T-helper 1 cell treated with Interleukin-12 subunit alpha and Interleukin-12 subunit beta and Interleukin-4 antibody, amounts not matched to agents 30 μg/mL and 1 μg/mL, for 36 hours (primary cell): ENCODE results near the gene PPP1R7.

Experiments used
- H3K27ac Mint-ChIP-seq: one replicate; pipeline ENCODE4 v1.8.0; 2021; ENCODE audit warnings: mild to moderate bottlenecking, mixed read lengths
- H3K27me3 Mint-ChIP-seq: one replicate; pipeline ENCODE4 v1.8.0; 2021; ENCODE audit warnings: low read depth, mixed read lengths
- H3K36me3 Mint-ChIP-seq: one replicate; pipeline ENCODE4 v1.8.0; 2021; ENCODE audit warnings: low read depth, mixed read lengths
- H3K4me1 Mint-ChIP-seq: one replicate; pipeline ENCODE4 v1.8.0; 2021; ENCODE audit warnings: low read depth, mixed read lengths
- H3K4me3 Mint-ChIP-seq: one replicate; pipeline ENCODE4 v1.8.0; 2021; ENCODE audit warnings: mild to moderate bottlenecking, moderate library complexity, mixed read lengths
- H3K9me3 Mint-ChIP-seq: one replicate; pipeline ENCODE4 v1.8.0; 2021; ENCODE audit warnings: mixed read lengths

PPP1R7 gene

DNA sequence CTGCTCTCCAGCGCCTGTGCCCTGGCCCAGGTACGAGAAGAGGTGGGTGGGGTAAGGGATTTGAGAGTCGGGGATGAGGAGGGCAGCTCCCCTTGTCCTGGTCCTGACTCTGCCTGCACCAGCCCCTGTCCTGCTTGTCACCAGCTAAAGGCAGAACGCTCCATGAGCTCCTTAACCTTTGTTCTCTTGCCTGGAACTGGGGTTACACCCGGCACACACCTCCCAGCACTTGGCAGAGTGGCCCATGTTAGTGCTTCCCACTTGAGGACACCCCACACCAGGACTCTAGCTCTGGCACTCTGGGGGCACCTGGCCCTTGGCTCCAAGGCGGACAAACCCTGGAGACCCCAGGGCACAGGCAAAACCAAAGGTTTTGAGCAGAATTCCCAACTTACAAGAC lies 57.4 kb downstream of the PPP1R7 start:
- Mint-ChIP-seq H3K9me3 (no peaks in the 10 kb centered on the region), H3K4me1 (peaks cover 1% of the 10 kb centered on the region), H3K27ac (no peak overlapping the region), H3K36me3 (no peaks in the 10 kb centered on the region), H3K27me3 (no peaks in the 10 kb centered on the region), H3K4me3 (no peak overlapping the region)

DNA sequence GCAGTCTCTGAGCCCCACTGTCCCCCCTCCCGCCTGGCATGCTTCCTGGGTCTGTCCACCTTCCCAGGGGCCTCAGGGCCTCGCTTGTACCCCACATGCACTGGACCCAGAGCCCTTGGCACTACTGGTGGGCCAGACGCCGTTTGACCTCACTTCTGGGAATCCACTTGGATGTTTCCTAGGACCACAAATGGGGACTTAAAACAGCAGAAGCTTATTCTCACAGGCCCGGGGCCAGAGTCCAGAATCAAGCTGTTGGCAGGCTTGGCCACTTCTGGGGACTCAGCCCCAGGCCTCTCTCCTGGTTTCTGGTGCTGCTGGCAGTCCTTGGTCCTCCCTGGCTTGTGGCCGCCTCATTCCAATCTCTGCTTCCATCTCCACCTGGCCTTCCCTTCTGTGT lies 57.8 kb downstream of the PPP1R7 start:
- no peaks in the 10 kb centered on the region for H3K27me3 Mint-ChIP-seq
- H3K4me3 Mint-ChIP-seq = no peak overlapping the region
- H3K9me3 Mint-ChIP-seq = no peaks in the 10 kb centered on the region
- no peaks in the 10 kb centered on the region for H3K36me3 Mint-ChIP-seq
- no peak overlapping the region for H3K27ac Mint-ChIP-seq
- H3K4me1 Mint-ChIP-seq = peaks cover 1% of the 10 kb centered on the region

DNA sequence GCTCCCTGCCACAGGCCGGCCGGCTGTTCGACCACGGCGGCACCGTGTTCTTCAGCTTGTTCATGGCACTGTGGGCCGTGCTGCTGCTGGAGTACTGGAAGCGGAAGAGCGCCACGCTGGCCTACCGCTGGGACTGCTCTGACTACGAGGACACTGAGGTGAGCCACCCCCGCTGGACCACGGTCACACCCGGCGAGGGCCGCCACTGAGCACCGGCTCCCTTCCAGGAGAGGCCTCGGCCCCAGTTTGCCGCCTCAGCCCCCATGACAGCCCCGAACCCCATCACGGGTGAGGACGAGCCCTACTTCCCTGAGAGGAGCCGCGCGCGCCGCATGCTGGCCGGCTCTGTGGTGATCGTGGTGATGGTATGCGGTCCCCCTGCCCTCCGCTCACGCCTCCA lies 59.0 kb downstream of the PPP1R7 start:
- Mint-ChIP-seq H3K4me3 (no peak overlapping the region), H3K36me3 (no peaks in the 10 kb centered on the region), H3K27ac (no peak overlapping the region), H3K27me3 (no peaks in the 10 kb centered on the region), H3K4me1 (peaks cover 1% of the 10 kb centered on the region), H3K9me3 (no peaks in the 10 kb centered on the region)

DNA sequence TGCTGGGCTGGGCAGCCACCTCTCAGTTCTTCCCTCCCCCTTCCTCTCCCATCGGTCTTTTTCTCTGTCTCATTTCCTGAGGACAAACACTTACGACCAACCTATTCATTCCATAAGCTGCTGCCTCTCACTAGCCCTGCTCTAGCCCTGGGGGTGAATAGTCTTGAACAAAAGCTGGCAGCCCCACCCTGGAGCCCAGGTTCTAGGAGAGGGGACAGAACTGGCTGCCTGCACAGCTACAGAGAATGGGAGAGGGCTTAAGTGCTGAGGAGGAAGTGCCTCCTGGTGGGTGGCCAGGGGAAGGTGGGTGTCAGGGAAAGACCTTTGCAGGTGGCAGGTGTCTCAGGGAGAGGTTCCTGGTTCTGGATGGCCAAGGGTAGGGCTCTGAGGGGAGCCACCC lies 61.0 kb downstream of the PPP1R7 start:
- Mint-ChIP-seq H3K36me3 (no peaks in the 10 kb centered on the region), H3K4me1 (peaks cover 1% of the 10 kb centered on the region), H3K9me3 (no peaks in the 10 kb centered on the region), H3K27me3 (no peaks in the 10 kb centered on the region), H3K4me3 (no peak overlapping the region), H3K27ac (no peak overlapping the region)

DNA sequence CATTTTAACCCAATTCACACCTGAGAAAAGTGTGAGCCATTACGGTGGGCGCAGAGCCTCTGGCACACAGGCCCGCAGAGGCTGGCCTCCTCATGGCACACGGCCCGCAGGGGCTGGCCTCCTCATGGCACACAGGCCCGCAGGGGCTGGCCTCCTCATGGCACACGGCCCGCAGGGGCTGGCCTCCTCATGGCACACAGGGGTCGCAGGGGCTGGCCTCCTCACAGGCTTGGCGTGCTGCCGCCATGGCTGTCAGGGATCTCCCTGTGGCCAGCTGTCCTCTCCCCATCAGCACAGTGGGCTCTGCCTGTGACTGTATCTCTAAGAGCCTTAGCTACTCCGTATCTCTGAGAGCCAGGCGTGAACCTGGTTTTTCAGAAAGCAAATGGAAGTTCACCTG lies 62.8 kb downstream of the PPP1R7 start:
- Mint-ChIP-seq H3K4me1 (peaks cover 1% of the 10 kb centered on the region), H3K27ac (no peak overlapping the region), H3K27me3 (no peaks in the 10 kb centered on the region), H3K36me3 (no peaks in the 10 kb centered on the region), H3K9me3 (no peaks in the 10 kb centered on the region), H3K4me3 (no peak overlapping the region)

DNA sequence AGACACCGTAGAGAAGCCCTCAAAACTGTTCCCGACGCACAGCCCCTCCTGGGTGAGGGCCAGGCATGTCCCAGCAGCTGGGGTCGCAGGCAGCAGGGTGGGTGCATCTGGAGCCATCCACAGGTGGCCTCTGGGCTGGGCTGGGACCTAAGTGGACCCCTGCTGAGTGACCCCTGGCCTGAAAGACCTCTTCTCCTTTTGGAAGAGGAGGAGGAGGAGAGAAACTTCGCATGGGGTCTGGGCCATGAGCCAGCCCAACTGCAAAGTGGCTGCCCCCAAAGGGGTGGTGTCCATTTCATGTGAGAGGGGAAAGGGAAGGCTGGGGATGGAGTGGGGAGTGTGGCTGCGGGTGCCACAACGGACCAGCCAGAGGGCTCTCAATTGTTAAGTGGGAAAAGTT lies 63.3 kb downstream of the PPP1R7 start:
- Mint-ChIP-seq H3K36me3 (no peaks in the 10 kb centered on the region), H3K27me3 (peaks cover 3% of the 10 kb centered on the region), H3K27ac (no peak overlapping the region), H3K4me3 (no peak overlapping the region), H3K9me3 (no peaks in the 10 kb centered on the region), H3K4me1 (peaks cover 3% of the 10 kb centered on the region)

DNA sequence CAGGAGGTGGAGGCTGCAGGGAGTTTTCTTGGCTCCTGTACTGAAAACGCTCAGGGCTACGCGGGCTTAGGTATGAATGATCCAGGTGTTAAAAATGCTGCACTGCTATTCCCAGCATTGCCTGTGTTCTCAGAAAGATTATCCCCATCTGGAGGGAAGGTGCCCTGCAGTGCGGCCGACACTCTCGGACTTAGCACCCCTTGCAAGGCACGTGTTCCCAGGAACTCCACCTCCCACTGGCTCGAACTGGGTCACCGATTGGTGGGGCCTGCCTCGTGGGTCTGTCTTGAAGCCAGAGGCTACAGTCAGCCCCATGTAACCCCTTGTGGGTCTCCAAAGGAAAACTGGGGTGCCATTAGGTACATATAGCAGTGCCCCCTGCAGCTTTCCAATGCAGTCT lies 63.9 kb downstream of the PPP1R7 start:
- peaks cover 9% of the 10 kb centered on the region for H3K27me3 Mint-ChIP-seq
- H3K9me3 Mint-ChIP-seq = no peaks in the 10 kb centered on the region
- H3K4me1 Mint-ChIP-seq = peaks cover 9% of the 10 kb centered on the region
- no peak overlapping the region for H3K4me3 Mint-ChIP-seq
- no peaks in the 10 kb centered on the region for H3K36me3 Mint-ChIP-seq
- H3K27ac Mint-ChIP-seq = no peak overlapping the region

DNA sequence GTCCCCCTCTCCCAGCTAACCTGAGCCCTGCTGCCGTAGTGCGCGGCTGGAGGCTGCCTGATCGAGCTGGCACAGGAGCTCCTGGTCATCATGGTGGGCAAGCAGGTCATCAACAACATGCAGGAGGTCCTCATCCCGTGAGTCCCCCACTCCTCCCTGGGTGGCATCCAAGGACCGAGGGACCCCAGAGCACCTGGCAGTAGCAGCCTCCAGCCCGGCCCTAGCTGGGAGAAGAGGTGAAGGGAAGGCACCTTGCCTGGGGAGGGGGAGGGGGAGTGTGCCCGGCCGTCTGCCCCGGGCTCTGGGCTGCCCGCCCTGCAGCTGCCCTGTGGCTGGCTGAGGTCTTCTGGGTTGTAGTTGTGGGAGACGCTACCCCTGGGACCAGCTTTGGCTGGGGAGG lies 64.5 kb downstream of the PPP1R7 start:
- H3K36me3 Mint-ChIP-seq = no peaks in the 10 kb centered on the region
- no peak overlapping the region for H3K27ac Mint-ChIP-seq
- peaks cover 15% of the 10 kb centered on the region for H3K27me3 Mint-ChIP-seq
- peaks cover 11% of the 10 kb centered on the region for H3K4me1 Mint-ChIP-seq
- H3K4me3 Mint-ChIP-seq = no peak overlapping the region
- H3K9me3 Mint-ChIP-seq = no peaks in the 10 kb centered on the region

DNA sequence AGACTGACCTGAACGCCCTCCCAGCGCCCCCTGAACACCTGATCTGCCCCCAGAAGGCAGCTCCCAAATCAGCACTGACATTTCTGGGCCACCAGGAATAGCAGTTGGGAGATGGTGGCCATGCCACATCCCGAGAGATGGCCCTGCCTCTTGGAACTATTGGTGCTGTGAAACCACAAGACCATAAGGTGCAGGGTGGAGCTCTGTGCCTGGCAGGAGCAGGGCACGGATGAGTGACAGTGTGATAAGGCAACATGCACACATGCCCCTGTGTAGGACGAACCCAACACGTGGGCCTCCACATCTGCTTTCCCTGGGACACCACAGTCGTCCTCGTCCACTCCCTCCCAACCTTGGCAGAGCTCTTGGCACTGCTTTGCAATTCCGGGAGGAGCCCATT lies 65.2 kb downstream of the PPP1R7 start:
- H3K9me3 Mint-ChIP-seq = no peaks in the 10 kb centered on the region
- no peak overlapping the region for H3K27ac Mint-ChIP-seq
- H3K4me1 Mint-ChIP-seq = peaks cover 11% of the 10 kb centered on the region
- H3K27me3 Mint-ChIP-seq = peaks cover 19% of the 10 kb centered on the region
- no peak overlapping the region for H3K4me3 Mint-ChIP-seq
- no peaks in the 10 kb centered on the region for H3K36me3 Mint-ChIP-seq

DNA sequence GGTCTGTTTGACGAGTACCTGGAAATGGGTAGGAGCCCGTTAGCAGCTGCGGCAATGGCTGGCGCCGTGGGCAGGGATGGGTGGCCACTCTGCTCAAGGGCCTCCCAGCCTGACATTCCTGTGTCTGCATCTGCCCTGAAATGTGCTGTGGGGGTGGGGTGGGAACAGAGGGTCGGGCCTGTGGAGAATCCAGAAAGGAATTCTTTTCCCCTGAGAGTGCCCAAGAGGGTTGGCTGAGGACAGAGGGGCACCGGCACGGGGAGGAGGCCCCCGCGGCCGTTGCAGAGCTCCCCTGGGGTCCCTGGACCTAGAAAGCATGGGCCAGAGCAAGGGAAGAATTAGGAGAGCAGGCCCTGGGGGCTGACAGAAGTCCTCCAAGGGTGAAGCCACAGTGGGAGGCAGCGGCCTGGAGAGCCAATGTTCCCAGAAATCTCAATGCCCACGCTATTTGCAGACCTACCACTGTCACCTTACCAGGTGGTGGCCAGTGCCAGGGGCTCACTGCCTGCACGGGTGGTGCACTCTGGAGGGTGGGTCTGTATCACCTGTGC lies 66.0 kb downstream of the PPP1R7 start:
- H3K36me3 Mint-ChIP-seq = no peaks in the 10 kb centered on the region
- peak overlapping the region; percentile 40 for H3K4me3 Mint-ChIP-seq
- no peaks in the 10 kb centered on the region for H3K9me3 Mint-ChIP-seq
- H3K27ac Mint-ChIP-seq = peak overlapping the region; percentile 26
- H3K4me1 Mint-ChIP-seq = peaks cover 9% of the 10 kb centered on the region
- H3K27me3 Mint-ChIP-seq = peaks cover 19% of the 10 kb centered on the region

DNA sequence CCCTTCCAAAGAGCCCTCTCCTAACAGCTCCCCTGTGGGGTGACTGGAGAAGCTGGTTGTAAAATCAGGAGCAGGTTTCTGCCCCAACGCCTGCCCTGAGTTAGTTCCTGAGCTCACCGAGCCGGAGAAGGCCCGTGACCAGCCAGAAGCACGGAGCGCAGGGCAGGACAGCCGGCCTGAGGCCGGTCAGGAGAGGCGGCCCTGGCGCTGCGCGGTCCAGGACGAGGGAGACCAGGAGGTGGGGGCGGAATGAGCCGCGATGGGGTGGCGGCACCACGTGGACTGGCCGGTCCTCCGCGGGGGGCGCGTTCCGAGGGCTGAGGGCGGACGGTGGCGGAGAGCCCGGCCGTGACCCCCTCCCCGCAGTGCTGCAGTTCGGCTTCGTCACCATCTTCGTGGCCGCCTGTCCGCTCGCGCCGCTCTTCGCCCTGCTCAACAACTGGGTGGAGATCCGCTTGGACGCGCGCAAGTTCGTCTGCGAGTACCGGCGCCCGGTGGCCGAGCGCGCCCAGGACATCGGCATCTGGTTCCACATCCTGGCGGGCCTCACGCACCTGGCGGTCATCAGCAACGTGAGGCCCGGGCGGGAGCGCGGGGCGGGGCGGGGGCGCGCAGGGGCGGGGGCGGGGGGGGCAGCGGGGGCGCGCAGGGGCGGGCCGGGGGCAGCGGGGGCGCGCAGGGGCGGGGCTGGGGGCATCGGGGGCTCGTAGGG lies 67.2 kb downstream of the PPP1R7 start:
- Mint-ChIP-seq H3K27ac (no peak overlapping the region), H3K4me1 (peaks cover 9% of the 10 kb centered on the region), H3K4me3 (peak overlapping the region; percentile 65), H3K9me3 (no peaks in the 10 kb centered on the region), H3K27me3 (peaks cover 19% of the 10 kb centered on the region), H3K36me3 (no peaks in the 10 kb centered on the region)

DNA sequence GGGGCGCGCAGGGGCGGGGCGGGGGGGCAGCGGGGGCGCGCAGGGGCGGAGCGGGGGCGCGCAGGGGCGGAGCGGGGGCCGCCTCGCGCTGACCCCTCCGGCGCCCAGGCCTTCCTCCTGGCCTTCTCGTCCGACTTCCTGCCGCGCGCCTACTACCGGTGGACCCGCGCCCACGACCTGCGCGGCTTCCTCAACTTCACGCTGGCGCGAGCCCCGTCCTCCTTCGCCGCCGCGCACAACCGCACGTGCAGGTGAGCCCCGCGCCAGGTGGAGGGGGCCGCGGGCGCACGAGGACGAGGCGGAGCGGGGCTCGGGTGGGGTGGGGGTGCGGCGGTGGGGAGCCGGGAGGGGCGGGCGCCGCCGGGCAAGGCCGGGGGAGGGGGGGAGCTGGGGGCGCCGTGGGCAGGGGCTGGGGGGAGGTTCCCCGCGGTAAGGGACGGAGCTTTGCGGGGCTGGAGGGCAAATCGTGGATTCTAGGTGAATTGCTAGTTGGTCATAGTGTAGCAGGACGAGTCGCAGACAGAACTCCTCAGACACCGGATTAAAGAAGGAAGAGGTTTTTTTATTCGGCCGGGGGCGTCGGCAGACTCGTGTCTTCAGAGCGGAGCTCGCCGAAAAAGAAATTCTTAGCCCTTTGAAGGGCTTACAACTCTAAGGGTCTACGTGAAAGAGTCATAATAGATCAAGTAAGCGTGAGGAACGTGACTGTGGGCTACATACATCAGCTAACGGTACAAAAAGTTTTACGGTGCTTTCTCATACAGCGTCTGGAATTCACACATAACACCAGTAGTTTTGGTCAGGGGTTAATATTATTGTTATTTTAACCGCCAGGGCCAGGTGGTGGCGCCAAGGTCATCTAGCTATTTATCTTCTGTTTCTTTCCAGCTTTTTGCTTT lies 68.1 kb downstream of the PPP1R7 start:
- Mint-ChIP-seq H3K36me3 (no peaks in the 10 kb centered on the region), H3K27me3 (peaks cover 19% of the 10 kb centered on the region), H3K4me3 (peak overlapping the region; percentile 84), H3K27ac (peak overlapping the region; percentile 31), H3K9me3 (no peaks in the 10 kb centered on the region), H3K4me1 (peaks cover 12% of the 10 kb centered on the region)

DNA sequence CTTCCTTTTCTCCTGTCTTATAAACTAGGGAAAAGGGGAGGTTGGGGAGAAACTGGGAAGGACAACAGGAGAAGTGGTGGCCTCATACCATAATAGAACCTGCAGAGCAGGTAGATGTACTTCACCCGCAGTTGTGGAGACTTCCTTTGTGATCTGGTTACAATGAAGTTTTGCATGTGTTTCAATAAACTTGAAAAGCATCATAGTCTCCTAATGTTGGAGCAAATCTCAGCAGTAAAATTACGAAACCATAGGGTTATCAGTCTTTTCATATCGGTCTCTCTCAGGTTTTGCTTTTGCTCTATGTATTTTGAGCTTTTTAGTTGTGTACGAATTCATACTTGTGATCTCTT lies 68.7 kb downstream of the PPP1R7 start:
- peak overlapping the region; percentile 84 for H3K4me3 Mint-ChIP-seq

DNA sequence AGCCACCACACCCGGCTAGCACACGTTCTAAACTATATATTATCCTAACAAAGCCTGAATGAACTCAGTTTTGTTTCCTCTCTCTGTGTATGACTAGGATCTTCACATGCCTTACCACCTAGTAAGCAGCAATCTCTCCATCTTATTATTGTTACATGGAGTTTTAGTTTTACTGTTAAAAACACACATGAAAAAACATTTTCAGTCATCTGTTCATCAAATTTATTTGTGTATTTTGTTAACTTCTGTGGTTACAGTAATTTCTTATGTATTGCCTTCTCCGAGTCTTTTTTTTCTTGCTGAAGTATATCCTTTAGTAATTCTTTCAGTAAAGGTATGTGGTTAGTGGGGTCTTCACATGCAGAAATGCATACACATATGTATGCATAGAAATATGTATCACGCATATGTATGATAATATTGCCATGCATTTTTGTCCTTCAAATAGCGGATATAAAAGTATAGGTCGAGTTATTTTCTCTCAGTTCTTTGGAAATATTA lies 69.6 kb downstream of the PPP1R7 start:
- Mint-ChIP-seq H3K9me3 (no peaks in the 10 kb centered on the region), H3K27me3 (peaks cover 19% of the 10 kb centered on the region), H3K4me3 (no peak overlapping the region), H3K36me3 (peaks cover 2% of the 10 kb centered on the region), H3K4me1 (peaks cover 12% of the 10 kb centered on the region), H3K27ac (no peak overlapping the region)

More for the DNA sequence above, 68.7 kb downstream of the PPP1R7 start:
- Mint-ChIP-seq H3K27ac (no peak overlapping the region), H3K9me3 (no peaks in the 10 kb centered on the region), H3K36me3 (no peaks in the 10 kb centered on the region), H3K4me1 (peaks cover 12% of the 10 kb centered on the region), H3K27me3 (peaks cover 19% of the 10 kb centered on the region)
